ENCODE data around the gene PLCG2. TPM values are rescaled to one million over a fixed set of nuclear protein-coding genes. Genes with fewer than 3 reads are reported as not detected.

The PLCG2 gene
- total RNA-seq: under 0.01 and 0.59 TPM in 2 replicates

GRCh38 chr16:81778861-81779535 is at the start of gene PLCG2:
PLCG2 (plus strand) TSS chr16:81779291; CDS start chr16:81785990, 6,699 bp downstream.

DNA sequence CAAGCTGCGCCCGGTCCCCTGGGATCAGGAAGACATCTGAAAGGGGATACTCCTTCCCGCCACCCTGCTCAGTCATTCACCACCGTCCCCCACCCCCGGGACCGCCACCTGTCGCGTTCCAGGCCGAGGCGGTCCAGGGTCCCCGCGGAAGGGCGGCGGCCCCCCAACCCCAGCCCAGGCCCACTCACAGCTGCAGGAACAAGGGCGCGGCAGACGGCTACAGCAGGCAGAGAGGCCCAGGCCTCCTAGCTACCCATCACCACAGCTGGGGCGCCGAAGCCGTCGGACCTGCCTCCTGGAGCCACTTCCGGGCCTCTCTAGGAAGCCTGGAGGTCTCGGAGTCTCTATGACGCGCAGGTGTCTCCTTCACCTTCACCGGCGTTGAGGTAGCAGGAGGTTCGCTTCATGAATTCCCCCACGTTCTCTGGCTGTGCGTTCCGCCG is 232.1 kb downstream of the PLCG2 start, which contains the start of gene SDR42E1:
Gene SDR42E1, minus strand, starts transcription at position 272 of the 443 bp plus-strand sequence. CDS start 10,612 bp downstream, outside the sequence.

Other genes with a start within 250 kb of the PLCG2 start
- gene SDR42E1, start 232.2 kb downstream of the PLCG2 start, total RNA-seq: under 0.01 TPM in 1 of 2 replicates, not detected in the other